Thyroid gland (tissue), 4 donors: Measurements from ENCODE around the gene RAB5B.

Experiments
- POLR2A ChIP-seq, 2 donors: fragments of 450-650 bp; IDR thresholded peaks; one replicate each; pipeline ENCODE4 v1.6.1; 2017; ENCODE audit warnings: antibody characterized with exemption in 2 of 2, mild to moderate bottlenecking in 2 of 2, moderate library complexity in 1 of 2
- TF ChIP-seq, protein P1 (sequence below), 6 experiments: fragments of 200-600 bp in 3 of 6; fragments of 450-650 bp in 3 of 6; sonication (generic) in 3 of 6; IDR thresholded peaks; one replicate each; pipeline ENCODE4 v1.5.1; 2016 to 2019; ENCODE audit warnings: antibody characterized with exemption in 6 of 6, mild to moderate bottlenecking in 2 of 6, inconsistent platforms in 1 of 6, moderate library complexity in 1 of 6

DNA sequence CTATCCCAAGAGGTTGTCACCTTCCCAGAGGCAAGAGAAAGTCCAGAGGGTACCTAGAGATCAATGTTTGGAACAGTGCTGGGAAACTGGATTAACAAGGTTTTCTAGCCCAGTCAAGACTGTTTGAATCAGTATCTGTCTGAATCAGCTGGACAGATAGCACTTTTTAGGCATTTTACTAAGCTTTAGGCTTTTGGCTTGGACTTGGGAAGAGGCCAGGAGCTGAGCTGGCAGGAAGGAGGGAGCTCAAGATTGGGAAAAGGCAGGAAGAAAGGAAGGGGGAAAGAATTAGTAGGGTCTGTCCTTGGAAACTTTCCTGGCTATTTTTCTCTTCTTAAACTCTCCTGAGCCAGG is 55.3 kb downstream of the RAB5B start:
- TF ChIP-seq, protein P1, sequence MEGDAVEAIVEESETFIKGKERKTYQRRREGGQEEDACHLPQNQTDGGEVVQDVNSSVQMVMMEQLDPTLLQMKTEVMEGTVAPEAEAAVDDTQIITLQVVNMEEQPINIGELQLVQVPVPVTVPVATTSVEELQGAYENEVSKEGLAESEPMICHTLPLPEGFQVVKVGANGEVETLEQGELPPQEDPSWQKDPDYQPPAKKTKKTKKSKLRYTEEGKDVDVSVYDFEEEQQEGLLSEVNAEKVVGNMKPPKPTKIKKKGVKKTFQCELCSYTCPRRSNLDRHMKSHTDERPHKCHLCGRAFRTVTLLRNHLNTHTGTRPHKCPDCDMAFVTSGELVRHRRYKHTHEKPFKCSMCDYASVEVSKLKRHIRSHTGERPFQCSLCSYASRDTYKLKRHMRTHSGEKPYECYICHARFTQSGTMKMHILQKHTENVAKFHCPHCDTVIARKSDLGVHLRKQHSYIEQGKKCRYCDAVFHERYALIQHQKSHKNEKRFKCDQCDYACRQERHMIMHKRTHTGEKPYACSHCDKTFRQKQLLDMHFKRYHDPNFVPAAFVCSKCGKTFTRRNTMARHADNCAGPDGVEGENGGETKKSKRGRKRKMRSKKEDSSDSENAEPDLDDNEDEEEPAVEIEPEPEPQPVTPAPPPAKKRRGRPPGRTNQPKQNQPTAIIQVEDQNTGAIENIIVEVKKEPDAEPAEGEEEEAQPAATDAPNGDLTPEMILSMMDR (IDR thresholded peaks at IDR 0.05): no peak
- no peak for TF ChIP-seq POLR2A (IDR thresholded peaks at IDR 0.05)
